Naive B cell (primary cell): ENCODE measurements around the gene TSPAN14. TPM values are rescaled to one million over a fixed set of nuclear protein-coding genes. Genes with fewer than 3 reads are reported as not detected.

Experiments
- ATAC-seq, 2 donors: fragments of 150-1000 bp; cut with Tn5 transposase; 2 replicates each; pipeline ENCODE4 v1.10.0; 2021; ENCODE audit warnings: low read depth in 2 of 2, mild to moderate bottlenecking in 2 of 2, moderate library complexity in 2 of 2
- DNase-seq: peaks from one replicate; pipeline ENCODE4 v3.0.0; 2022
- H3K27ac Mint-ChIP-seq, 6 donors: one replicate each; pipeline ENCODE4 v1.8.0; 2020 to 2022; ENCODE audit warnings: mild to moderate bottlenecking in 6 of 6, mixed read lengths in 6 of 6, moderate library complexity in 5 of 6, inconsistent platforms in 2 of 6
- H3K27me3 Mint-ChIP-seq, 3 donors: one replicate each; pipeline ENCODE4 v1.8.0; 2021 to 2022; ENCODE audit warnings: mixed read lengths in 3 of 3, mild to moderate bottlenecking in 1 of 3
- H3K36me3 Mint-ChIP-seq, 2 donors: one replicate each; pipeline ENCODE4 v1.8.0; 2020 to 2022; ENCODE audit warnings: mixed read lengths in 2 of 2, inconsistent platforms in 1 of 2, mild to moderate bottlenecking in 1 of 2
- H3K4me1 Mint-ChIP-seq, 3 donors: one replicate each; pipeline ENCODE4 v1.8.0; 2020 to 2022; ENCODE audit warnings: mixed read lengths in 3 of 3, inconsistent platforms in 1 of 3, mild to moderate bottlenecking in 1 of 3, moderate library complexity in 1 of 3
- H3K4me3 Mint-ChIP-seq, 8 donors: one replicate each; pipeline ENCODE4 v1.8.0; 2020 to 2022; ENCODE audit warnings: mild to moderate bottlenecking in 8 of 8, mixed read lengths in 8 of 8, moderate library complexity in 8 of 8, inconsistent platforms in 2 of 8
- H3K9me3 Mint-ChIP-seq, 7 donors: one replicate each; pipeline ENCODE4 v1.8.0; 2020 to 2022; ENCODE audit warnings: mixed read lengths in 7 of 7, mild to moderate bottlenecking in 5 of 7, inconsistent platforms in 2 of 7, moderate library complexity in 1 of 7
- polyA plus RNA-seq, 6 donors: library from polyadenylated mRNA; unstranded; fragments of 300-500 nt; fragmentation: Illumina TruSeq; gene quantifications; one replicate each; pipeline ENCODE4 v1.2.3, GENCODE V29; 2021; ENCODE audit warnings: low read depth in 6 of 6

The TSPAN14 gene
- polyA plus RNA-seq, 6 donors from 2014 or later, result 31.0 to 60.8 (median 38.1) TPM

DNA sequence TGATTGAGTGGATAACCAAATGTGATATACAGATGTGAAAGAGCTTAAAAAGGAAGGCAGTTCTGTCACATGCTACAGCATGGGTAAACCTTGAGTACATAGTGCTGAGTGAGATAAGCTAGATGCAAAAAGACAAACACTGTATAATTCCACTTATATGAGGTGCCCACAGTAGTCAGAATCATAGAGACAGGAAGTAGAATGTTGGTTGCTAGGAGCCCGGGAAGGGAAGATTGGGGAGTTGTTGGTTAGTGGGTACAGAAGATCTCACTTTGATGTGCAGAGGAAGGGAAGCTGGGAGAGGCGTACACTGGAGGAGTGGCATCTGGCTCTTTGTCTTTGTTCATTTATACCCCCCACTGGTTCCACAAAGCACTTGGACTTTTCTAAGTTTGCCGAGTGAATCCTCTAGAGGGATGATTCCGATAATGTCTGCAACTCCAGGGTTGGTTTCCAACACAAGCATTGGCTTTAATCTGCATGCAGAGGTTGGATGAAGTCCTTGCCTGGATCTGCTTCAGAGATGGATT, 39.5 kb downstream of the TSPAN14 start:
- Mint-ChIP-seq H3K36me3 (peaks cover 52% of the 10 kb centered on the region in 2 donors), H3K4me1 (peaks cover 40 to 63% (median 57%) of the 10 kb centered on the region in 3 donors), H3K27me3 (no peaks in the 10 kb centered on the region), H3K9me3 (peaks cover 7 to 18% (median 12%) of the 10 kb centered on the region in 7 donors), H3K4me3 (peak overlapping the region in 2 of 8 donors; percentile 13 to 65), H3K27ac (peak overlapping the region in 4 of 6 donors; percentile 3 to 55 (median 20))
- peak in 1 of 2 donors; percentile 27 for ATAC-seq
- no peak for DNase-seq

DNA sequence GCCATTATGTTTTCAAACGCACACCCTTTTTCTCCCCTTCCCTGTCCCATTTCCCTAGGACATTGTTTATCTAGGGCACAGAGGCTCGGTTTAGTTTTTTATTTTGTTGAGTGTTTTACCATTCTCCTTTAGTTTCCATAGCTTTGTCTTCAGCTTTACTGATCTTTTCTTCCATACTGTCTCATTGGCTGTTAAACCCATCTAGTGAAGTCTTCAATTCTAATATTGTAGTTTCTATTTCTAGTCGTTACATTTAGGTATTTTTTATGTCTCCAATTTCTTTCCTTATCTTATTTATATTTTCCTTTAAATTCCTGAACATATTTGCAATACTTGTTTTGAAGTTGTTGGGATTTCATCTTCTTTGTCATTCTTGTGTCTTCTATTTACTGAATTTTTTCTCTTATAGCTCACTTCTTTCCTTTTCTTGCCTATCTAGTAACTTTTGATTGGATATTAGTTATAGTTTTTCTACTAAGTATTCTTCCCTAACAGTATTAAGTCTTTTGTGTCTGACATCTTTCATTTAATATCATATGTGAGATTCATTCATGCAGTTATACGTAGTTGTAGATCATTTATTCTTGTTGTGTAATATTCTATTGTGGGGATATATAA, 42.6 kb downstream of the TSPAN14 start:
- H3K27ac Mint-ChIP-seq, result peak overlapping the region in 2 of 6 donors; percentile 8 to 43
- H3K9me3 Mint-ChIP-seq, result peaks cover 7 to 18% (median 12%) of the 10 kb centered on the region in 7 donors
- peaks cover 55 to 75% (median 62%) of the 10 kb centered on the region in 3 donors for H3K4me1 Mint-ChIP-seq
- no peaks in the 10 kb centered on the region for H3K27me3 Mint-ChIP-seq
- H3K4me3 Mint-ChIP-seq, result peak overlapping the region in 1 of 8 donors; percentile 25
- DNase-seq (no peak), ATAC-seq (no peak)
- peaks cover 29 to 32% of the 10 kb centered on the region in 2 donors for H3K36me3 Mint-ChIP-seq

GRCh38 chr10:80497187-80498077, 43.3 kb downstream of the TSPAN14 start:
- DNase-seq (no peak), ATAC-seq (no peak)
- no peaks in the 10 kb centered on the region for H3K27me3 Mint-ChIP-seq
- H3K27ac Mint-ChIP-seq, result no peak overlapping the region
- H3K4me3 Mint-ChIP-seq, result peak overlapping the region in 2 of 8 donors; percentile 17 to 23
- H3K4me1 Mint-ChIP-seq, result peaks cover 62 to 76% (median 68%) of the 10 kb centered on the region in 3 donors
- peaks cover 7 to 18% (median 12%) of the 10 kb centered on the region in 7 donors for H3K9me3 Mint-ChIP-seq
- peaks cover 25 to 26% of the 10 kb centered on the region in 2 donors for H3K36me3 Mint-ChIP-seq

GRCh38 chr10:80498078-80498832, 44.1 kb downstream of the TSPAN14 start:
- Mint-ChIP-seq H3K9me3 (peaks cover 7 to 18% (median 12%) of the 10 kb centered on the region in 7 donors), H3K4me3 (peak overlapping the region in 5 of 8 donors; percentile 6 to 92 (median 52)), H3K36me3 (peaks cover 25 to 26% of the 10 kb centered on the region in 2 donors), H3K4me1 (peaks cover 69 to 77% (median 71%) of the 10 kb centered on the region in 3 donors), H3K27ac (peak overlapping the region in 4 of 6 donors; percentile 25 to 78 (median 58)), H3K27me3 (no peaks in the 10 kb centered on the region)
- DNase-seq, result no peak
- no peak for ATAC-seq

DNA sequence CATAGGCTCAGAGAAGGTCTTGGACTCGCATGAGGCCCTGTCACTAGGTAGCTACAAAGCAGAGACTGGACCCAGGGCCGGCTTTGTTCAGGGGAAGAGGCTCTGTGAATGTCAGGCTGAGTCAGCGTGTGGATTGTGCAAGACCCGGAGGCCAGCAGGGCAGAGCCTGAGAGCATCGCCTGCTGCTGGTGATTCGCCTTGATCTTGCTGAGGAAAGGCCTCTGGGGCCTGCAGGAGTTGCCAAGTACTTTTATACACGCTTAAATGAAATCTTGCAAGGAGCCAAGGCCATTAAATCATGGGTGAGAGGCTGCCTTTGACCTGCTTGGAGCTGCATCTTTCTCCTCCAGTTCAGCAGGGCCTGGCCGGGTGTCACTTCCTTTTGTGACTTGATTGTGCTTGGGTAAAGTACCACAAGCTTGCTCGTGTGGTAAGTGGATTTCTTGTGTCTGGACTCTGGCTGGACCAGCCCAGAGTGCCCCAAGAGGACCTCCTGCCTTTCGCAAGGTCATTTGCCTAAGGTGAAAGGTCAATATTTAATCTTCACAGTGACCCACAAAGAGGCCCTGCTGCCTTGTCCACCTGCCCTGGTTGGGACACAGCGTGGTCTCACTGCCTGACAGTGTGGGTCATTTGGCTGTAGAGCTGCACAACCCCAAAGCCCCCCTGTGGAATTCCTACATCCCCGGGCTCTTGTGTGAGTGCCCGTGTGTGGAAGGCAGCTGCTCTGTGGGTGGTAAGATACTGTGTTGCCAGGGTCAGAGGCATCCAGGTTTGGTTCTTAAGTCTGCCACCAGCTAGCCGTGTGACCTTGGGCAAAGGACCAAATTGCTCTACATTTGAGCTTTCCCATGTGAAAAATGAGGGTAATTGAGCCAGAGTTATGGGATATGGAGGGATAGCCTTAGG, 45.0 kb downstream of the TSPAN14 start:
- no peak for DNase-seq
- H3K4me1 Mint-ChIP-seq, result peaks cover 72 to 80% (median 73%) of the 10 kb centered on the region in 3 donors
- ATAC-seq, result no peak
- no peaks in the 10 kb centered on the region for H3K27me3 Mint-ChIP-seq
- H3K36me3 Mint-ChIP-seq, result peaks cover 25 to 26% of the 10 kb centered on the region in 2 donors
- peak overlapping the region; percentile 58 to 98 (median 76) for H3K27ac Mint-ChIP-seq
- peaks cover 7 to 18% (median 12%) of the 10 kb centered on the region in 7 donors for H3K9me3 Mint-ChIP-seq
- peak overlapping the region; percentile 28 to 92 (median 78) for H3K4me3 Mint-ChIP-seq

DNA sequence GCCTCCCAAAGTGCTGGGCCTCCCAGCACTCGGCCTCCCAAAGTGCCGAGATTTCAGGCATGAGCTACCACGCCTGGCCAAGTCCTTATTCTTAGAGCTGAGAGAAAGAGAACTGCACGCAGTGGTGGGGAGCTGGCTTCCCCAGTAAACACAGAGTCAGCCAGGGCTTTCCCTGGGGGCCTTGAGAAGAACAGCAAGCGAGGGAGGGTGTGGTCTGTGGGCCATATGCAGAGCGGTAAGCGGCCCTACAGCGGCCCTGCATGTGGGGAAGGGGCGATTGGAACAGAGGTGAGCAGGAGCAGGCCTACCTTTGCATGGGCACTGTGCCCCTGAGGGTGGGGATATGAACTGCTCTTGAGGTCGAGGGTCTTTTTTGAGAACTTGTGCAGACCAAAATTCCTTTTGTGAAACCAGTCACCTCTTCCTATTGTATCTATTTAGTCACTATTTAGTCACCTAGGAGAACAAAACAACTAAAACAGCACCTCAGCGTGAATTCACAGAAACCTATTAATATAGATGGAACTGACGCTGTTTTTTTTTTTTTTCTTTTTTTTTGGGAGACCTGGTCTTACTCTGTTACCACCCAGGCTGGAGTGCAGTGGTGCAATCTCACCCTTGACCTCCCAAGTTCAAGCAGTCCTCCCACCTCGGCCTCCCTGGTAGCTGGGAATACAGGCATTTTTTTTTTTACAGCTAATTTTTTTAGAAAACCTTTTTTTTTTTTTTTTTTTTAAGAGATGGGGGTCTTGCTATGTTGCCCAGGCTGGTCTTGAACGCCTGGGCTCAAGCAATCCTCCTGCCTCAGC, 46.7 kb downstream of the TSPAN14 start:
- H3K27ac Mint-ChIP-seq, result peak overlapping the region; percentile 58 to 97 (median 94)
- DNase-seq, result peak; percentile 44
- peaks cover 12 to 15% of the 10 kb centered on the region in 2 donors for H3K36me3 Mint-ChIP-seq
- peak; percentile 85 to 86 for ATAC-seq
- H3K9me3 Mint-ChIP-seq, result peaks cover 7 to 15% (median 8%) of the 10 kb centered on the region in 7 donors
- H3K27me3 Mint-ChIP-seq, result no peaks in the 10 kb centered on the region
- H3K4me1 Mint-ChIP-seq, result peaks cover 79 to 90% (median 81%) of the 10 kb centered on the region in 3 donors
- H3K4me3 Mint-ChIP-seq, result peak overlapping the region; percentile 67 to 92 (median 82)

GRCh38 chr10:80501381-80501912, 47.3 kb downstream of the TSPAN14 start:
- no peak for DNase-seq
- H3K4me1 Mint-ChIP-seq, result peaks cover 77 to 90% (median 82%) of the 10 kb centered on the region in 3 donors

DNA sequence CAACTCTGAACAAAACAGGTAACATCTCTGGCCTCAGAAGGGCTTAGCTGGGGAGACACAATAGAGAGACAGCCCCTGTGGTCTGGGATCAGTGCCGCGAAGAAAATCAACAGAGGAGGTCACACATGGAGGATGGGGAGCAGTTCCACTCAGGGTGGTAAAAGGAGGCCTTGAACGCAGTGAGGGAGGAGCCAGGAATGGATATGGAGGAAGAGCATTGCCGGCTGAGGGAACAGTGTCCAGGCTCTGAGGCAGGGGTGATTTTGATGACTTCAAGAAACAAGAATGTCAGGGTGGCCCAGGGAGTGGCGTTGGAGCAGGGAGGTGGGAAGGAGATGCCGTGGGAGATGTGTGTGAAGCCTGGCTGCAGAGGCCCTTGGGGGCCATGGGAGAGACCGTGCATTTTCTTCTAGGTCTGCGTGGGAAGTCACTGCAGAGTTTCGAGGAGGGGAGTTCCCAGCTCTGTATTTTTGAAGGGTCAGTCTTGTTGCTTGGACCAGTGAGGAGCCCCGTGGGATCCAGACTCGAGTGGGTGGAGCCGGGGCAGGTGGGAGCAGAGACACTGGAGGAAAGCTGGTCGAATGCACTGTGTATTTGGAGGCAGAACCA, 47.9 kb downstream of the TSPAN14 start:
- ATAC-seq, result no peak
- peaks cover 0 to 2% (median under 1%) of the 10 kb centered on the region in 7 donors for H3K9me3 Mint-ChIP-seq
- no peak for DNase-seq
- no peaks in the 10 kb centered on the region for H3K27me3 Mint-ChIP-seq
- peak overlapping the region; percentile 0 to 95 (median 78) for H3K27ac Mint-ChIP-seq
- peak overlapping the region in 5 of 8 donors; percentile 8 to 71 (median 53) for H3K4me3 Mint-ChIP-seq
- peaks cover 2 to 3% of the 10 kb centered on the region in 2 donors for H3K36me3 Mint-ChIP-seq
- peaks cover 71 to 88% (median 82%) of the 10 kb centered on the region in 3 donors for H3K4me1 Mint-ChIP-seq

More at GRCh38 chr10:80501381-80501912, 47.3 kb downstream of the TSPAN14 start:
- H3K27me3 Mint-ChIP-seq, result no peaks in the 10 kb centered on the region
- peaks cover 8% of the 10 kb centered on the region in 2 donors for H3K36me3 Mint-ChIP-seq
- peaks cover 5 to 8% (median 6%) of the 10 kb centered on the region in 7 donors for H3K9me3 Mint-ChIP-seq
- H3K27ac Mint-ChIP-seq, result peak overlapping the region in 4 of 6 donors; percentile 0 to 95 (median 66)
- peak overlapping the region in 4 of 8 donors; percentile 48 to 92 (median 70) for H3K4me3 Mint-ChIP-seq
- no peak for ATAC-seq

DNA sequence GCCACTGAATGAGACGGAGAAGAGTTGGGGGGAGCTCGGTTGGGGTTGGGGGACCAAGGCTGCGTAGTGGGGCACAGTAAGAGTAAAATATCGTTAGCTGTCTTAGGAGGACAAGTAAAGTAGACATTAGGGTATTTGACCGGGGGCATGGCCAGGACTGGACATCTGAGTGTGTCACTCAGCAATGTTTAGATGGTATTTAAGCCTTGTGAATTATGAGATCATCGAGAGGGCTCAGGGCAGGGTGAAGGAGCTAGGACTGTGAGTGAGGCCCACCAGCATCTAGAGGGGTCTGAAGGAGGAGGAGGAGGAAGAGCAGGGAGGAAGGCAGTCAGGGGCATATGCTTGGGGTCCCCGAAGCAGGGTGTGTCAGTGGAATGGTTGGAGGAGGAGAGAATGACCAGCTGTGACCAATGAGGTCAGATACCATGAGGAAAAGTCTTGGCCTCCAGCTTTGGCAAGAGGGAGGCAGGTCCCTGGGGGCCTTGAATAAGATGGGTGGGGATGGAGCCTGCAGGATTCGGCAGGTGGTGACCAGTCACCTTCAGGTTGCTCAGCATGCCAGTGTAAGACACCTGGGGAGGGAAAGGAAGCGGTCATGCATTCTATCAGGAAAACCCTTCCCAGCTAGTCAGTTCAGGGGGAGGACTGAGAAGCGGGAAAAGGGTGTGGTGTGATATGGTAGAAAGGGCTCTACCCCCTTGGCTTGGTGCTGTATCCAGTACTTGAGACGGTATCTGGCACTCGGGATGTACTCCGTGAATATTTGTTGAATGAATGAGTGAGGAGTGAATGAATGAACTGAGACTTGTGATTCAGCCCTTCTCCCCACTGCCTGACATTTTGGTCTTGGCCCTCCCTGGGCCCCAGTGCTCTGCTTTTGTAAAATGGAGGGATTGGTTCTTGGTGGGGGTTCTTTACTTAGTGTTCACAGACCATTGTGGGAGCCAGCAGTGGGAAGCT, 48.8 kb downstream of the TSPAN14 start:
- H3K36me3 Mint-ChIP-seq, result no peaks in the 10 kb centered on the region
- H3K9me3 Mint-ChIP-seq, result no peaks in the 10 kb centered on the region
- H3K27ac Mint-ChIP-seq, result peak overlapping the region in 5 of 6 donors; percentile 25 to 95 (median 57)
- H3K4me1 Mint-ChIP-seq, result peaks cover 70 to 80% (median 79%) of the 10 kb centered on the region in 3 donors
- DNase-seq (no peak), ATAC-seq (no peak)
- peak overlapping the region in 5 of 8 donors; percentile 1 to 61 (median 23) for H3K4me3 Mint-ChIP-seq
- H3K27me3 Mint-ChIP-seq, result no peaks in the 10 kb centered on the region
